ENCODE data around the gene GLP2R. TPM values are rescaled to one million over a fixed set of nuclear protein-coding genes. Genes with fewer than 3 reads are reported as not detected.

Gene GLP2R
- total RNA-seq, 3 donors from 2014 or later: 2.0 to 4.2 (median 3.7) TPM

DNA sequence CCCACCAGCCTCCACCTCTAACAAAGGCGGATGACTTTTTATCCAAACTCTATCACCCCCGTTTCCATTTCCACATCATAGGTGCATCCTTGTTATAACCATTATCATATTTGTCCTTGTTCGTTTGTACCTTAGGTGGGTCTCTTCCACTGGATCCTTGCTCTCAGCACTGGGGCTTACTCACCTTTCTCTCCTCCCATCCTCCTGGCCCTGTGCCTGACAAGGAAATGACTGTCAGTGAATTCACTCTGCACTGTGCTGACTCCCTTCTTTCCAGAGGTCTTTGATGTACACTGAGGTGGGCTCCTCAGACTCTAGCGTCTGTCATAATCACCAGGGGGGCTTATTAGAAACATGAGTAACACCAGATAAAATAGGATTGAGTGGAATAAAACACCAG is 7.0 kb upstream of the GLP2R start:
- TF ChIP-seq POLR2AphosphoS5 (IDR thresholded peaks at IDR 0.05) (no peak), POLR2A (IDR thresholded peaks at IDR 0.05) (no peak)
- TF ChIP-seq, protein P1, sequence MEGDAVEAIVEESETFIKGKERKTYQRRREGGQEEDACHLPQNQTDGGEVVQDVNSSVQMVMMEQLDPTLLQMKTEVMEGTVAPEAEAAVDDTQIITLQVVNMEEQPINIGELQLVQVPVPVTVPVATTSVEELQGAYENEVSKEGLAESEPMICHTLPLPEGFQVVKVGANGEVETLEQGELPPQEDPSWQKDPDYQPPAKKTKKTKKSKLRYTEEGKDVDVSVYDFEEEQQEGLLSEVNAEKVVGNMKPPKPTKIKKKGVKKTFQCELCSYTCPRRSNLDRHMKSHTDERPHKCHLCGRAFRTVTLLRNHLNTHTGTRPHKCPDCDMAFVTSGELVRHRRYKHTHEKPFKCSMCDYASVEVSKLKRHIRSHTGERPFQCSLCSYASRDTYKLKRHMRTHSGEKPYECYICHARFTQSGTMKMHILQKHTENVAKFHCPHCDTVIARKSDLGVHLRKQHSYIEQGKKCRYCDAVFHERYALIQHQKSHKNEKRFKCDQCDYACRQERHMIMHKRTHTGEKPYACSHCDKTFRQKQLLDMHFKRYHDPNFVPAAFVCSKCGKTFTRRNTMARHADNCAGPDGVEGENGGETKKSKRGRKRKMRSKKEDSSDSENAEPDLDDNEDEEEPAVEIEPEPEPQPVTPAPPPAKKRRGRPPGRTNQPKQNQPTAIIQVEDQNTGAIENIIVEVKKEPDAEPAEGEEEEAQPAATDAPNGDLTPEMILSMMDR (IDR thresholded peaks at IDR 0.05): no peak
- H3K27me3 ChIP-seq: no peaks in the 10 kb centered on the region
- H3K4me3 ChIP-seq: no peak overlapping the region
- H3K27ac ChIP-seq: no peak overlapping the region
- intact Hi-C loops (cut with DNase I; ENCODE audit: low total_unique reads): no loop called here
- H3K4me1 ChIP-seq: no peaks in the 10 kb centered on the region
- H3K9me3 ChIP-seq: no peaks in the 10 kb centered on the region
- DNase-seq (ENCODE audit: low spot score in 2 of 2): no peak
- no peaks in the 10 kb centered on the region for H3K36me3 ChIP-seq

DNA sequence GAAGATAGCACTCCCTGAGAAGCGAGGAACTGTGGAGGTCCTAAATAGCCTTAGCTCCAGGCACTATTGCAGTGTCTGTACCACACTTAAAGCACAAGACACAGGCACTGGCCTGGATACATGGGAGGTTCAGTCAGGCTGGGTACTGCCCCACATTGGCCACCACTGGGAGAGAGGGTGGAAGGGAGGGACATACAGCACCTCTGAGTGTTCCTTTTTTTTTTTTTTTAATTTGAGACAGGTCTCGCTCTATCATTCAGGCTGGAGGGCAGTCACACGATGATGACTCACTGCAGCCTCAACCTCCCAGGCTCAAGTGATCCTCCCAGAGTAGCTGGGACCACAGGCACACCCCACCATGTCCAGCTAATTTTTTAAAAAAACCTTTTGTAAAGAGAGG is 5.3 kb upstream of the GLP2R start:
- no peak for DNase-seq (ENCODE audit: low spot score in 2 of 2)
- no peak overlapping the region for H3K27ac ChIP-seq
- TF ChIP-seq POLR2AphosphoS5 (IDR thresholded peaks at IDR 0.05): no peak
- no peak for TF ChIP-seq POLR2A (IDR thresholded peaks at IDR 0.05)
- TF ChIP-seq, protein P1 (IDR thresholded peaks at IDR 0.05): no peak
- H3K4me3 ChIP-seq: no peak overlapping the region
- H3K36me3 ChIP-seq: no peaks in the 10 kb centered on the region
- no peaks in the 10 kb centered on the region for H3K9me3 ChIP-seq
- intact Hi-C loops (cut with DNase I; ENCODE audit: low total_unique reads): no loop called here
- H3K4me1 ChIP-seq: no peaks in the 10 kb centered on the region
- H3K27me3 ChIP-seq: no peaks in the 10 kb centered on the region

DNA sequence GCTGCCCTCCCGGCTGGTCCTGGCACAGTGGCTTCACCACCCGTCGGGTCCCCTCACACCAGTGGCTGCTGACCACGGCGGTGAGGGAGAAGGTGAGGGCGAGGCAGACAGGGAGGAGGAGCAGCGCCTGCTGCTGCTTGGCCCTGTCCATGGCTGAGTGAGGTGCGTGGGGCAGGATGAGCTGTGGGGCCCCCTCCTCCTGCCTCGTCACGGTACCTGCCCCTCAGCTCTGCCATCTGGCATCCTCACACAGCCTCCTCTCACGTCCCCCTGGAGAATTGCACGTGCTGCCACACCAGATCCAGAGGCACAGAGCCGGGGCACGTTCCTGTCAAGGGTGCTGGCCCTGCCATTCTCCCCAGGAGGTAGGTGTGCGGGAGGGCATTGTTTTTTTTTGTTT is 3.8 kb upstream of the GLP2R start, which contains the start of gene GSG1L2:
Gene GSG1L2, minus strand, starts transcription at position 159 of the 400 bp plus-strand sequence. Its CDS starts 8 bp downstream, at position 151.
- Histone ChIP-seq H3K4me3 (no peak within 1 kb of the TSS), H3K9me3 (no peaks in the 10 kb centered on the region), H3K27me3 (no peaks in the 10 kb centered on the region), H3K4me1 (no peaks in the 10 kb centered on the region), H3K36me3 (no peaks in the 10 kb centered on the region), H3K27ac (no peak within 1 kb of the TSS)
- intact Hi-C loops (cut with DNase I; ENCODE audit: low total_unique reads): no loop called here
- no peak for DNase-seq (ENCODE audit: low spot score in 2 of 2)
- TF ChIP-seq POLR2AphosphoS5 (IDR thresholded peaks at IDR 0.05): no peak

DNA sequence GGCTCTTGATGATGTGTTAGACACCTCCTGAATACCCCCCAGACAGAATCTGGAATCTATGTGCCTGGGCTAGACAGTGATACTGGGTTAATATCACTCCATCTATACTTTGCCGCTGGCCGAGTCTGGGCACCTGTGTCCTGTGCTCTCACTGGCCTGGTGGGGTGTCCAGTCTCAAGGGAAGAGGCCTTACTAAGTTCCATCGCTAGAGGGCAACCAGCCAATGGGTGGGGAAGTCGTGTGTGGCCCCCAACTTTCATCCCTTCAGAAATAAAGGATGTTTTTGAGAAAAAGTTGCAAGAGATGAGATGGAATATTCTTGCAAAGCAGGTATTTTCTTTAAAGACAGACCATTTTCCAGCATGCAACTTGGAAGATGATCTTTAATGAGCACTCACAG is 1.6 kb upstream of the GLP2R start:
- no peak for TF ChIP-seq POLR2AphosphoS5 (IDR thresholded peaks at IDR 0.05)
- TF ChIP-seq POLR2A (IDR thresholded peaks at IDR 0.05): no peak
- TF ChIP-seq, protein P1 (IDR thresholded peaks at IDR 0.05): no peak
- Histone ChIP-seq H3K4me1 (no peaks in the 10 kb centered on the region), H3K4me3 (no peak overlapping the region), H3K27ac (no peak overlapping the region), H3K9me3 (no peaks in the 10 kb centered on the region), H3K36me3 (no peaks in the 10 kb centered on the region), H3K27me3 (no peaks in the 10 kb centered on the region)
- DNase-seq (ENCODE audit: low spot score in 2 of 2): no peak
- intact Hi-C loops (cut with DNase I; ENCODE audit: low total_unique reads): no loop called here

DNA sequence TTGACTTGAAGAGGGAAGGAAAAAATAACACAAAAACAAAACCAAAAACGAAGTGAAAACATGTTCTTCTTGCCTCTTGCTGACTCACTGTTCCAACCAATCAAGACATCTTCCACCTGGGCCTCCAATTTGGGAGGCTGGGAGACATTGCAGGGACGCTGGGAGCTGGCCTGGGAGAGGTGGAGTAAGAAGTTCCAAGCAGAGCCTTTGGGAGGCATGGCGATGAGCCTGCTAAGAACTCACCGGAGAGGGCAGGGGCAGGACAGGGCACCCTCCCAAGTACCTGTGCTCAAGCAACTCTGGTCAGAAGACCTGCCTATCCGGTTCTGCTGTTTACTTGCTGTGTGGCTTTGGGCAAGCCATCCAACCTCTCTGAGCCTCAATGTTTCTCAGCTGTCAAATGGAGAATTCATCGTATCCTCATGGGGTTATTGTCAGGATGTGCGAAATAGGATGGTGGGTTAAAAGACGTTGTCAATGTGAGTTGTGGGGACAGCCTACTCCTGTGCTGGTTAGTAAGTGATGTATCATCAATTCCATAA is 856 bp upstream of the GLP2R start:
- no peak for TF ChIP-seq POLR2AphosphoS5 (IDR thresholded peaks at IDR 0.05)
- TF ChIP-seq POLR2A (IDR thresholded peaks at IDR 0.05): no peak
- TF ChIP-seq, protein P1 (IDR thresholded peaks at IDR 0.05): no peak
- H3K4me3 ChIP-seq: no peak overlapping the region
- intact Hi-C loops (cut with DNase I; ENCODE audit: low total_unique reads): no loop called here
- no peaks in the 10 kb centered on the region for H3K36me3 ChIP-seq
- H3K27me3 ChIP-seq: no peaks in the 10 kb centered on the region
- no peaks in the 10 kb centered on the region for H3K9me3 ChIP-seq
- no peak overlapping the region for H3K27ac ChIP-seq
- no peaks in the 10 kb centered on the region for H3K4me1 ChIP-seq
- no peak for DNase-seq (ENCODE audit: low spot score in 2 of 2)
